HG03064 (cell line): ENCODE measurements around the gene NEDD4L.

Experiments
- ATAC-seq: cut with Tn5 transposase; IDR thresholded peaks from one replicate; pipeline ENCODE4 v1.9.1; 2021; ENCODE audit warnings: low read depth; ENCODE audit not compliant: unreplicated experiment

The NEDD4L gene

GRCh38 chr18:58226429-58226828, 182.4 kb downstream of the NEDD4L start:
- ATAC-seq = no peak

GRCh38 chr18:58227361-58227930, 183.4 kb downstream of the NEDD4L start:
- ATAC-seq = no peak

- no peak for ATAC-seq
Measured at GRCh38 chr18:58228176-58228575, 184.2 kb downstream of the NEDD4L start.

GRCh38 chr18:58228762-58229161, 184.7 kb downstream of the NEDD4L start:
- no peak for ATAC-seq

- no peak for ATAC-seq
Measured at GRCh38 chr18:58229162-58229561, 185.1 kb downstream of the NEDD4L start.

GRCh38 chr18:58230438-58231179, 186.6 kb downstream of the NEDD4L start:
- no peak for ATAC-seq

- no peak for ATAC-seq
Measured at GRCh38 chr18:58231930-58232329, 187.9 kb downstream of the NEDD4L start.

GRCh38 chr18:58232668-58233067, 188.6 kb downstream of the NEDD4L start:
- ATAC-seq = no peak

GRCh38 chr18:58234359-58234741, 190.3 kb downstream of the NEDD4L start:
- no peak for ATAC-seq

GRCh38 chr18:58235001-58235436, 191.0 kb downstream of the NEDD4L start:
- no peak for ATAC-seq

- ATAC-seq = no peak
Measured at GRCh38 chr18:58239879-58240278, 195.9 kb downstream of the NEDD4L start.

GRCh38 chr18:58241026-58241679, 197.1 kb downstream of the NEDD4L start:
- ATAC-seq = no peak

- no peak for ATAC-seq
Measured at GRCh38 chr18:58241877-58242276, 197.9 kb downstream of the NEDD4L start.

GRCh38 chr18:58242435-58242834, 198.4 kb downstream of the NEDD4L start:
- no peak for ATAC-seq

- ATAC-seq = no peak
Measured at GRCh38 chr18:58242968-58243367, 198.9 kb downstream of the NEDD4L start.

GRCh38 chr18:58243401-58243800, 199.4 kb downstream of the NEDD4L start:
- ATAC-seq = no peak

GRCh38 chr18:58247363-58247834, 203.4 kb downstream of the NEDD4L start:
- ATAC-seq = no peak

- no peak for ATAC-seq
Measured at GRCh38 chr18:58249712-58250111, 205.7 kb downstream of the NEDD4L start.

GRCh38 chr18:58251416-58251815, 207.4 kb downstream of the NEDD4L start:
- ATAC-seq = no peak

GRCh38 chr18:58252166-58252565, 208.1 kb downstream of the NEDD4L start:
- ATAC-seq = no peak

GRCh38 chr18:58253318-58253717, 209.3 kb downstream of the NEDD4L start:
- no peak for ATAC-seq

- ATAC-seq = no peak
Measured at GRCh38 chr18:58253871-58254270, 209.8 kb downstream of the NEDD4L start.
